HG03558 (cell line): Measurements from ENCODE around the gene VGLL3.
"Not testable (repeated sequence)": the region's sequence is repeated elsewhere in the genome, so short reads cannot be mapped to it uniquely, and the experiment has no call there.

Source experiments
- ATAC-seq: cut with Tn5 transposase; IDR thresholded peaks from one replicate; pipeline ENCODE4 v1.9.1; 2021; ENCODE audit warnings: moderate number of reproducible peaks; ENCODE audit not compliant: unreplicated experiment; ENCODE audit errors: extremely low read depth

Gene VGLL3, protein sequence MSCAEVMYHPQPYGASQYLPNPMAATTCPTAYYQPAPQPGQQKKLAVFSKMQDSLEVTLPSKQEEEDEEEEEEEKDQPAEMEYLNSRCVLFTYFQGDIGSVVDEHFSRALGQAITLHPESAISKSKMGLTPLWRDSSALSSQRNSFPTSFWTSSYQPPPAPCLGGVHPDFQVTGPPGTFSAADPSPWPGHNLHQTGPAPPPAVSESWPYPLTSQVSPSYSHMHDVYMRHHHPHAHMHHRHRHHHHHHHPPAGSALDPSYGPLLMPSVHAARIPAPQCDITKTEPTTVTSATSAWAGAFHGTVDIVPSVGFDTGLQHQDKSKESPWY

DNA sequence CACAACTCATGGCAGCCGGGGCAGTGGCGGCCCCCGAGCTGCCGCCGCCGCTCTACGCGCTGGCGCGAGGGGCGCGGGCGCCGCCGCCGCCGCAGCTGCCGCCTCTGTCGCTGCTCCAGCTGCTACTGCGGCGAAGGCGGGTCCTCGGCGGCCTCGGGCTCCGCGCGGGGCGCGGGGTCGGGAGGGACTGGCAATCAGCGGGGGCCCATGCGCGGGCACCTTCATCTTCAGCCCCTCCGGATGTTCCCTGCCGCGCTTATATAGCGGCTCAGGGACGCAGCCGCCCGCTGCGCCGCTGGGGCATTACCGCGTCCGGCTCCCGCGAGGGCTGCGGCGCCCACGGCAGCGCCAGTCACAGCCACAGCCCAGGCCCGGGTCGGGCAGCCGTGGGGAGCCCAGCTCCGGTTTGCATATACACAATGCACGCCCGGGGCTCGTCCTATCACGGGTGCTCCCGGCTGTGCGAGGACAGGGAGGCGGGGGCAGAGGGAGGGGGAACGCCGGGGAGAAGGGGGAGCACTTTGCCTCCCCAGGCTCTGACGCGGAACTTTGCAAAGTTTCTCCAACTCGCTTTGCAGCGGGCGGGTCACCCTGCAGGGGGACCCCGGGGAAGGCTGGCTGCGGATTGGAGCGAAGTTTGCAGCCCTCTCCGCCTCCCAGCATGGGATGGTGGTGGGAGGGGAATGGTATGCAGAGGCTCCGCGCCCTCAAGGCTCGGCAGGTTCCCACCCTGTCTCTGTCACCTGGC is at the start of gene VGLL3:
Gene VGLL3, minus strand, starts transcription at position 416 of the 748 bp plus-strand sequence. Its CDS starts 406 bp downstream, at position 10.
- ATAC-seq = no peak

DNA sequence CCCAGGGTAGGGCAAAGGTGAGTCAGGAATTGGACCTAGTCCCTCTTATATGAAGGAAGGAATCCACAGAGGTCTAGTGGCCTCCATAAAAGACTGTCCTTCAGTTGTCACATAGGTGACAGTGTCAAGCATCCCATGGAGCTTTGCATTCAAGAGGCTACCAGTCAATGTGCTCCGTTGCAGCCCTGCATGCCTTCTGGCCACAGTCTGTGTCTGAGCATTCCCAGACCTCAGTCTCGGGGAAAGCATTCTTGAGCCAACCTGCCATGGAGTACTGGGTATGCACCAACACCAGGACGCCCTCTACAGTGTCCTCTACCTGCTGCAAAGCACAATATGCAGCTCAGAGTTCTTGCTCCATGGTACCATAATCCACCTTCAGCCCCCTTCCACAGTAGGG is 46.7 kb upstream of the VGLL3 start:
- ATAC-seq = no peak

DNA sequence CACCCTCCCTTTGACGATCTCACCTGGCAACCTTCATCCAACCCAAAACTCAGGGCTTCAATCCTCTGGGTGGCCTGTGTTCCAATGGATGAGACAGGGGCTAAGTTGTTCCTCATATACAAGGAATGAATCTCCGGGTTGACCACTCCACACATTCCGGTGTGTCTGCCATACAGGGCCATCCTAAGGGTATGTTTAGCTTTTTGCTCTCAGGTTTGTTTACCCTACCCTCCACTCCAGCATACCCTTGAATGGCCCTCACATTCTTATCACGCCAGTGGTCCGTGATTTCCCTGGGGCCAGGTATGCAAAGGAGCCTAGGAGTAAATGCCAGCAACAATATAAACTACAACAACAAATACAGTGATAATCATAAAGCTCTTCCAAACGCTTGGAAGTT is 45.7 kb upstream of the VGLL3 start:
- ATAC-seq = no peak

DNA sequence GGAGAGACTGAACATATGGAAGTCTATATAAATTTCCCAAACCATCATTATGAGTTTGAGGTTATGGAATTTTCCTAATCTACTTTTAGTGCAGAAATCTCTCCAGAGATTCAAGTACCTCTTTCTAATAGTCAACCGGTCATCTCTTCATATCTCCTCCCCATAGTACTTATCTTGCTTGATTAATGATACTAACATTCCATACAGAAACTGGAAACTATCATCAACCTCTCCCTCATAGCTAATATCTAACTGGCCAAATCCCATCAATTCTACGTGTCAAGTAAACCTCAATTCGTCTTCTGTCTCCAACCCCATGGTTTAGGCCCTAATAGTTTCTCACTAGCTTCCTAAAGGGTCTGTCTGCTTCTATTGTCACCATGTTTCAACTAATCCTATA is 44.4 kb upstream of the VGLL3 start:
- ATAC-seq = no peak

DNA sequence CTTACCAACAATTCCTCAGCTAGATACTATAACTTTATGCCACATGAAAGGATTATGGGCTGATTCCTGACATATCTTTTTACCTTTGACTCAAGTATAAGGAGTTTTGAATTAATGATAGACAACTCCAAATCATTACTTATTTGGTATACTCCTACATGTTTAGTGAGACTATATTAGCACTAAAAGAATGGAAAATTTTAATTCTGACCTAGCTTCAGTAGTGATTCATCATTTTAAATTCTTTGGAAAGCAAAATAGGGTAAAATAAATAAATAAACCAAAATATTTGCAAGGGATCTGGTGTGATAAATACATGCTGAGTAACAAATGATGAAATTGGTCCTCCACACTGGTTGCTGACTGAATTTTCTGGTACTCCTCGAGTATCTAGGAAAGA is 42.3 kb upstream of the VGLL3 start:
- ATAC-seq = no peak

DNA sequence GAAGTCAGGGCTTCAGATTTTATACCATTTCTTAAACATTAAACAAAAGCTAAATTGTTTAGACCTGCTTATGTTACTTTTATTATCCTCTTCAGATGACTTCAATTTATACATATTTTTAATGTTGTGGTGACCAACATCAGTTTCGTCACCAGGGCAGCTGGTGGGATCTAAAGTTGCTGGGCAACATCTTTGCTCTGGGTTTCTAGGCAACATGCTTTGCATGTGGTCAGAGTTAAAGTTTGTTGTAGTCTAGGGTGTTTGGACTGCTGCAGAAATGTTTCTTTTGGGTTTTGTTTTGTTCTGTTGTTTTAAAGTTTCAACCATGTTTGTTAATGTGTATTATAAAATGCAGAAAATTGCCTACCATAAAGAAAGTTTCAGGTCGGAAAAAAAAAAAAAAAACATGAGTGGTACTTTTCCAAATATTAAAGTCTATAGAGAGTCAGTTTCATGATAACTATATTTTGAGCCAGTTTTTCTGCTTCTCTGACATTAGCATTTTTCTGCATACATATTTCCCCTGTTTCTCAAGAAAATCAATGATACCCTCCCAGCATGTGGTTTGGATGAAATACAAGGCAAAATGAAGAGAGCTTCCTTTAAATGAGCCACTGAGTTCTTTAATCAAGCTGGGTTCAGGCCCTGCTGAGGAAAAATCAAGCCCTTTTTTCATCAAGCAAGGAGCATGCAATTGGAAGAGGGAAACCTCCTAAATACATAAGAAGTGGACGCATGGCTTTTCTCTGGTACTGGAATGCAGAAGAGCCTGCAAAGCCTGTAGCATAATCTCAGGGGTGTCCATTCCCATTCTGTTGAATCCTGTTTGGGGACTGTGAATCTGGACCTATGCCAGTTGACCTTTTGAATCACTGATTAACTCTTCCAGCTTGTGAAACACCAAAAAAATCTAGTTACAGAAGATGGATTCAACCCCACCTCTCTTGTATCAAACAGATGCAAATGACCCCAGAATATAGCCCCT is 35.0 kb upstream of the VGLL3 start:
- no peak for ATAC-seq

DNA sequence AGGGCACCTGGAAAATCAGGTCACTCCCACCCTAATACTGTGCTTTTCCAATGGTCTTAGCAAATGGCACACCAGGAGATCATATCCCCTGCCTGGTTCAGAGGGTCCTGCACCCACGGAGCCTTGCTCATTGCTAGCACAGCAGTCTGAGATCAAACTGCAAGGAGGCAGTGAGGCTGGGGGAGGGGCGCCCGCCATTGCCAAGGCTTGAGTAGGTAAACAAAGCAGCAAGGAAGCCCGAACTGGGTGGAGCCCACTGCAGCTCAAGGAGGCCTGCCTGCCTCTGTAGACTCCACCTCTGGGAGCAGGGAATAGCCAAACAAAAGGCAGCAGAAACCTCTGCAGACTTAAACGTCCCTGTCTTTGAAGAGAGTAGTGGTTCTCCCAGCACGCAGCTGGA is 26.4 kb upstream of the VGLL3 start:
- not testable (repeated sequence) for ATAC-seq

DNA sequence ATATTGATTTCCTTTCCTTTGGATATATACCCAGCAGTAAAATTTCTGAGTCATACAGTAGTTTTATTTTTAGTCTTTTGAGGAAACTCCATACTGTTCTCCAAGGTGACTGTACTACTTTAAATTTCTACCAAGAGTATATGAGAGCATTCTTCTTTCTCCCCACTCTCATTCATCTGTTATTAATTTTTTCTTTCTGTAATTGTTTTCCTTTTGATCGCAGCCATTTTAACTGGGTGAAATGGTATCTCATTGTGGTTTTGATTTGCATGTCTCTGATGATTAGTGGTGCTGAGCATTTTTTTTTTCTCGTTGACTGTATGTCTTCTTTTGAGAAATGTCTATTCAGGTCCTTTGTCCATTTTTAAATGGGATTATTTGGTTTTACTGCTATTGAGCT is 18.3 kb upstream of the VGLL3 start:
- ATAC-seq = no peak

DNA sequence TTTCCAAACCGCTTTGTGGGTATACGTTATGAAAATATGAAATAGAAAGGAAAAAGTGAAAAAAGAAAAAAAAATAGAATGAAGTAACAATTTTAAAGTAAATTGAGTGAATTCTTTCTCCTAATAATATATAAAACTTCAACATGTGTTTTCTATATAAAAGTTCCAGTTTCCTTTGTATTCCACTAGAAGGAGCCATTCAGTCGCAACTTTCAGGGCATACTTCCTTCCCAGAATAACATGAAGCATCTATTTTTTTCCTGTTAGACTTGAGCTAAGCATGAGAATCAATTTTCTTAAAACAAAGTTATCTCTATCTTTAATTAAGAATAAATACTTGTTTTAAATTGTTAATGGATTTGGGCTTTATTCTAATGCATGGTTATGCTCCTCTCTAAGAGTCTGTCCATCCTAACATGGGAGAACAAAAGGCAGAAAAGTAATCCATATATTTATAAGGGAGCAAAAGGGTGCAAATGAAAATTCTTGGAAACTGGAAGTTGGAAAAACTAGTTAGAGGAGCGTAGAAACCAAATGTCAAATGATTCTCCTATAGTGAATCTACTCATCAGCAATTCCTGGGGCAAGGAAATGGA is 16.0 kb upstream of the VGLL3 start:
- ATAC-seq = no peak

DNA sequence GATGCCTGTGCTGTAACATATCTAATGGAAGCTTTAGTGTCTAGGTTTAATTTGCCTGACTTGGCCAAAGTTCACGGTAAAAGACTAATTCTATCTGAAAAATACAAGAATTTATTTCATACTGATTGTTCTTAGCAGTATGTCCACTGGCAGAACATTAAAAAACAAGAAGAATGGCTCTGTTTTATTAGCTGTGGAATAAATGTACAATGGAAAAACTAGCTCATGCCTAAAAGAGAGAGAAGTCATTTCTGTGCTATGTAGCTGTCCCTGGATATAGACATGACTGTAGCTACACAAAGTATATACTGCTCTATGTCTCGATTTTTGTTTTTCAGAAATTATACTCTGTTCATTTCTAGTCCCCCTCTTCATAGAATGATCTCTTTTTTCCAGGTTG is 13.9 kb upstream of the VGLL3 start:
- ATAC-seq = no peak

DNA sequence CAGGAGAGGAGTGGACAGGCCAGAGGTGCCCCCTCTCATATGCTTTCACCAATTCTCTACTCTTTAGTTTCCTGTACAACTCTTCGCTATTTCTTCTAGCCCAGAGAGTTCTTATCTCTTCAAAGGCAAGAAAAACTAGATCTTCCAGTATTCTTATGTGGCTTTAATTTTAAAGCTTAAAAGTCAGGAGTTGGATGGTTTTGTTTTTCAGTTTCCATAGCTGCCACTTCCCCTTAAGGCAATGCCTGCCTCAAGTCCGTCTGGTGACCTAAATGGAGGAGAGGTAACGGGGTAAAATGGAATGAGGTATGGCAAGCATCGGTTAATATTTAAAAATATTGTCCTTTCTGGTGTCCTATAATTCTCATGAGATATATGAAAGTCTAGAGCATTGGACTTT is 11.4 kb upstream of the VGLL3 start:
- ATAC-seq = no peak

DNA sequence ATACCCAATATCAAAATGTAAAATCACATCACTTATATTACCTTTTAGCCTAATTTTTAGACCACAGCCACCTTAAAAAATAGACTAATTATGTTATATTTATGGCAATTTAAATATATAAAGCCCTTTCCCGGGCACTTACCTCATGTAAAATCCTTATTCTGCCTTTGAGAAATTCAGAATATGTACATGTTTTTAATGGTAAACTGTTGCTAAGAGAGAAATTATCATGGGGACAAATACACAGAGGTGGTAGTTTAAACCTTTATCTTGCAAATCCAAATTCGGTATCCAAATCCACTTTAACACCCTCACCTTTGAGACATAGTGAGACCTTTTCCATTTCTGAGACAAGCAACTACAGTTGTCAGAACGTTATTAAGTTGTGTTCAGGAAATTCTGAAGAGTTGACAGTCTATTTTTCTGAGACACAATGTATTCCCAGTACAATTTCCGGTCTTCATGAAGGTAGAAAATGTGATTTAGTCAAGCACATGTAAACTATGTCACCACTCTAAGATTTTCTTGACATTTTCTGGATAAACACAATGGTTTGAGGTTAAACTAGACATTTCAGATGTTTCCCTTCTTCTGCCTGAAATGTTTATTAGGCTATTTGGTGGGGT is 10.6 kb upstream of the VGLL3 start:
- ATAC-seq = no peak

DNA sequence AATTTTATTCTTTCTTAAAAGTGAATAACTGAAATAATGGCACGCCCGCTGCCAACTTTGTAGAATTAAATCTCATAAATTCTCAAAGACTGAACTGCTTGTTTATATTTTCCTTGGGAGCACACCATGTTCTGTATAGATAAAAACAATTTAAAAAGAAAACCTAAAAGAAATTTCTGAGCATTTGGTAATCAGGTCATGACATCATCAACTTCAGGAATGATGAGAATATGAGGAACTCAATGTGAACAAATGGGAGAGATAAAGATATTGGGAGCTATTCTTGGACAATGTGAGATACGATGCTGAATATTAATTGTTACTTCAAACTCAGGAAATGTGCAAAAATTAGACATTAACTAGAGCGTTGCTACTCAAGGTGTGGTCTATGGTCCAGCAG is 10.0 kb upstream of the VGLL3 start:
- ATAC-seq = no peak

DNA sequence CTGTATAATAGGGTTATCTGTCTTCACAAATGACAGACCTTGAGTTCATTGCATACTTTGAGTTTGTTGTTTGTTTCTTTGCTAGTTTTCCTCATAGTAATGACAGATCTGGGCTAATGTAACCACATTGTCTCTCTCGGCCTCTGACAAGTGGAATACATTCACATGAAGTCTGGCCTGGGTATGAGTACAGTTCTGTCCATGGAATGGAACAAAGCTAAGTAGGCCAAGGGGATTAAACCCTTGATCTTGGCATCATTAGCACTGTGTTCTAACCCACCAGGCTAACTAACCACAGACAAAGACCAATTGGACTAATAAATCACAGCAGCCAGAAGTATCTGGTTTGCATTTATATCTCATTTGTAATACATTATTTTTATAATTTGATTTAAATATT is 7.6 kb upstream of the VGLL3 start:
- no peak for ATAC-seq

DNA sequence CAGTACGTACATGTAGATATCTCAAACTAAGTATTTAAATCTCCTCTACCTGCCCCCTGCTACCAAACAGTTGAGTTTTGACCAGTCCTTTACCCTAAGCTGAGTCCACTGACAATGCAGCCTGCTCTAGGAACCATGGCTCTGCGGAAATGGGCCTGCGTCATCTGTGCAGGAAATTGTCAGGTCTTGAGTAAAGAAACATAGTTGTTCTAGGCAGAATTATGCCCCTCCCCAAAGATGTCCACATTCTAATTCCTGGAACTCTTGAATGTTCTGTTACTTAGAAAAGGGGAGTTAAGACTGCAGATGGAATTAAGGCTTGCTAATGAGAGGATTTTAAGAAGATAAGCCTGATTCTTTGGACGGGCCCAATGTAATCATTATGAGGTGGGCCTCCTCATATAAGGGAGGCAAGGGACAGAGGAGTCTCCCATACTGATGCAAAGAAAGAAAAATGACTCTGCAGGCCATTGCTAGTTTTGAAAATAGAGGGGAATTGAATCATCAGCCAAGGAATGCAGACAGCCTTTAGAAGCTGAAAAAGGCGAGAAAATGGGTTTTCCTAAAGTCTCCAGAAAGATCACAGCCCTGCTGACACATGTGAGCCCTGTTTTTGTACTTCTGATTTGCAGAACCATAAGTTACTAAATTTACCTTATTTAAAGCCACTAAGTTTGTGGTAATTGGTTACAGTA is 5.5 kb upstream of the VGLL3 start:
- ATAC-seq = no peak

DNA sequence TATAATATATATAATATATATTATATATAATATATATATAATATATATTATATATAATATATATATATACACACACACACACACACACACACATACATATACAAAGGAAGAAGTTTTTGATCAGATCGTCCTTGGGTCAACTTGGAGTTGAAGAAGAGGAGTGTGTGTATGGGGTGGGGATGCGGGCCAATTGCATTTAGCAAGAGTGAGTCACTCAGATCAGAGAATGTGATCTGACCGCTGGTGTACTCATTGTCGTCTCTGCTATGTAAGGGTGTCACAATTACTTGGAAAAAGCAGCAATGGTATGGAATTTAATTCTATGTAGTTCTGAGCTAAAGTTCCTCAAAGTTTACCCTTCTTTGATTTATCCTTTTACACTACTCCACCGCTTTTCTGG is 4.6 kb upstream of the VGLL3 start:
- no peak for ATAC-seq

DNA sequence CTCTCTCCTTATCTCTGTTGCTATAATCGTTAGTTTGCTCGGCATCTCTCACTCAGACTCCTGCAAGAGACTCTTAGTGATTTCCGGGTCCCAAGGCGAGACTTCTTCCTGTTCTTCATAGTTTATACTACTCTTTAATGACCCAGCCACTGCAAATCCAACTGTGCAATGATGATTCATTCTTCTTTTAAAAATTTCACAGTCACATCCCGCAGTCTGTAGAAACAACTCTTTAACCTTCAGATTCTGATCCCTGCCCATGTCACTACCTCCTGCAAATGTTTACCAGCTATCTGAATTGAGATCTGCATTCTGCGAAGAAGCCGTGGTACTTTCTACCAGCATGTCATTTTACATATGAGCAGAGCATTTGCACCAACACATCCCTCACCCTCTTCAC is 2.8 kb upstream of the VGLL3 start:
- ATAC-seq = no peak

DNA sequence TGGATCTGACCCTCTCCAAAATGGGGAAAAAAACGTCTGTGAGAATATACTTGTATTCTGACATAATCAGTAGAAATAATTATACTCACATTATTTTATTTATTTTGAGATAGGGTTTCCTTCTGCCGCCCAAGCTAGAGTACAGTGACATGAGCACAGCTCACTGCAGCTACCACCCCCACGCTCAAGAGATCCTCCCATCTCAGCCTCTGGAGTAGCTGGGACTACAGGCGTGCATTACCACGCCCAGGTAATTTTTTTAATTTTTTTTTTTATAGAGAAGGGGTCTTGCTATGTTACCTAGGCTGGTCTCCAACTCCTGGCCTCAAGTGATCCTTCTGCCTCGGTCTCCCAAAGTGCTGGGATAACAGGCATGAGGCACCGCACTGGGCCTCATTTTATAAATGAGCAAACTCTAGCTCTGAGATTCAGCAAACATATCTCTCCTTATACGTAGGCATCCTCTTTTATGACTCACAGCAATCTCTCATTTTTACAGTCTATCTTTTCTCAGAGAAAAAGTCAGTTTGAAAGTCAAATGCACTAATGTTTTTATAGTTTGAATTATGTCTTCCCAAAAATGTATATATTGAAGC is 989 bp upstream of the VGLL3 start:
- no peak for ATAC-seq

DNA sequence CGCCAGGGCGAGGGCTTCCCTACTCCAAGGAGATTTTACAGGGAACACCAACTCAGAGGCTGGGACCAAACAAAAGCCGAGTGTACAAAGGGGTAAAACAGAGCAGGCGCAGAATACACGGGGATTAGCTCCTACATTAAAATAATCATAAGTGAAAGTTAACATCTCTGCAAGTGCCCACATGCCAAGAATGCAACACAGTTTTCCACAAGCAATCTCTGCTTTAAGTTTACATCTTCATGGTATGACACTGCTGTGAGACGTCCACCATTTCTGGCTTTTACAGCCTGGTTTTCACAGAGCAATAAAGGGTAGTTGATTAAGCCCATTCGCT is 500 bp upstream of the VGLL3 start:
- no peak for ATAC-seq
